HG02571 (cell line): ENCODE data around the gene ZBTB33.
A peak's percentile ranks its signal among the peaks of the same experiment; 100 is the strongest.

Experiments
- ATAC-seq: cut with Tn5 transposase; IDR thresholded peaks from one replicate; pipeline ENCODE4 v1.9.1; 2021; ENCODE audit warnings: mild to moderate bottlenecking, moderate library complexity; ENCODE audit not compliant: unreplicated experiment

Gene ZBTB33

DNA sequence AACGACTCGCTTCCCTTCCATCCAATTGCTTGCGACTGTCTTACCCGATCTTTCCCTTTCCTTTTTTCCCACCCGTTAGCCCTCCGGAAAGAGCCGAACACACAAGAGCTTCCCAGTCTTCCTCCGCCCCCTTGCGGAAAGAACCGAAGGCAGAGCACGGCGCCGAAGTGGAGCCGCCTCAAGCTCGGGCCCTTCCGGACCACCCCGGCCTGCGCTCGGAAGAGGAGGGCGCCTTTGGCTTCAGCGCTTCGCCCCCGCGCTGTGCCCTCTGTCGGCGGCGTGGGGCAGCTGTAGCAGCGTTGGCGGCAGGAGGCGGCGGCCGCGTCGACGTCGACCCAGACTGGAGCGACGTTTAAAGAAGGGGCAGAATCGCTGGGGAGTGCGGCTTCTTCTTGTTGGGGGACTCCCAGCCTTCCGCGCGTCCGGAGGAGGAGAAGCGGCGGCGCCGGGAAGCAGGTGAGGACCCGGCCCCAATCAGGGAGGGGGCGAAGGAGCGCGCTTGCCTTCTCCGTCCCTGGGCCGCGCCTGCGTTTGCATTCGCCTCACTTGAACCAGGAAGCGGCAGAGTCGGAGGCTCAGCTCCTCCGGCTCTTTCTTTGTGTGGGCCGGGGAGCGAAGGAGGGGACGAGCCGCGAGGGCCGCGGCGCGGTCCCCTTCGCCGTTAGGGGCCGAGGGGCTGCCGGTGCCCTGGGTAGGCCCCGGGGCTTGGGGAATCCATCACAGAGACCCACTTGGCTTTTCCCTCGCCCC is at the start of gene ZBTB33:
Gene ZBTB33 (plus strand): TSS at position 291 of the 750 bp plus-strand sequence. CDS start 2,604 bp downstream, outside the sequence.
- peak; percentile 95 for ATAC-seq

GRCh38 chrX:120200851-120201250 is 49.8 kb upstream of the ZBTB33 start:
- no peak for ATAC-seq

DNA sequence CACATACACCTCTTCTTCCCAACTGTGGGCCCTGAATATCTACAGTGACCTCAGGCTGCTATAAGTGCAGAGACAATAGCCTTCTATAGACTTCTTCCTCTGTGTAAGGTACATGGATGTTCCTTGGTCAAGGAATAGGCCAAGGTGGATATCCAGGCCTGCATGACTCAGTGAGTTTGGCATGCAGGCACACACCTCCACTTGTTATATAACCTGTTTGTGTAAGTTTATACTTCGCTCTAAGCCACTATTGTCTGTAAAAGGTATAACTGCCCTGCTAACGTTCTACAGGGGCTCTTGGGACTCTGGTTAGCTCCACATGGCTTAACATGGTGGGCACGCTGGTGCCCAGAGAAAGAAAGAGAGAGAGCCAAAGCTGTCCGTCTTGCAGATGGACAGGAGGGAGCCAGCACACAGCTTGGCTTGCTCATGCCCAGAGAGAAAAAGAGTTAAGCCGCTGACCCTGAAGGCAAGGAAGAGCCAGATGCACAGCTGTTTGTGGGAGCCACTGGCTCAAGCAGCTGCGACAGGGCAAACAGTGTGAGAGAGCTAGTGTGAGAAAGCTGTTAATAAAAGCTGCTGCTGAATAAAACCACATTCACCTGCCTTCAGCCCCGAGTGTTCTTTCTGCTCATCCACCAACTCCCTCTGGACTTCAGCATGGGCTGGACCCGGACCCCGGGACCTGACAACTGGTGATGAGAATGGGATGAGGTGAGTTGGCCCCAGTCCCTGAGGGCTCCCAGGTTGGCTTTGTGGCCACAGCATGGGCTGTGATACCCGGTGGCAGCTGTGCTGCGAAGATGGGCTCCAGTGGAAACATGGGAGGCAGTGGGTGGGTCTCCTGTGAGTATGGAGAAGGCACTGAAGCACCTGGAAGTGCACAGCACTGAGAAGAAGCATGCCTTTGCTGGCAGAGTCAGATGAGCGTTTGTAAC is 44.5 kb upstream of the ZBTB33 start:
- no peak for ATAC-seq

DNA sequence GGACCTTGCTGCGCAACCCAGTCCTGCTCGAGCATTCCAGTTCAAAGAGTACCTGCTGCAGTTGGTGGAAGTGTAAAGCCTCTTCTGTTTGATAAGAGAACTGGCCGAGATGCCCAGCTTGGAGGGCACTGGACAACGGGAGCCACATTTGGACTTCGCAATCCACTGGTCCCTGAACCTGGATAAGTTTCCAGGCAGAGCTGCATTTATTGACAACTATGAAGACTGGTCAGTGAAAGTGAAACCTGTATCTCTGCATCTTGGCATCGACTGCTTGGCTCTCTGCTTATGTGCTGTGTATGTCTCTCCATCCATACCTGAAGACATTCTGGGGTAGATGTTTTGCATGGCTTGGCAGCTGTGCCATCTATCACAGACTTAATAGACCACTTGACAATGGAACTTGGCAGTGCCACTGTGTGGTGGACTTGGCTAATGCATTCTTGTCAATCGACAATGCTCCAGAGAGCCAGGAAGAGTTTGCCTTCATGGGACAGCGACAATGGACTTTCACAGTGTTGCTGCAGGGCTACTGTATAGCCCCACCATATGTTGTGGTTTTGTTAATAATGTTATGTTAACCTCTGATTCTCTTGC is 43.5 kb upstream of the ZBTB33 start:
- no peak for ATAC-seq

GRCh38 chrX:120213438-120214265 is 37.0 kb upstream of the ZBTB33 start:
- peak; percentile 78 for ATAC-seq

DNA sequence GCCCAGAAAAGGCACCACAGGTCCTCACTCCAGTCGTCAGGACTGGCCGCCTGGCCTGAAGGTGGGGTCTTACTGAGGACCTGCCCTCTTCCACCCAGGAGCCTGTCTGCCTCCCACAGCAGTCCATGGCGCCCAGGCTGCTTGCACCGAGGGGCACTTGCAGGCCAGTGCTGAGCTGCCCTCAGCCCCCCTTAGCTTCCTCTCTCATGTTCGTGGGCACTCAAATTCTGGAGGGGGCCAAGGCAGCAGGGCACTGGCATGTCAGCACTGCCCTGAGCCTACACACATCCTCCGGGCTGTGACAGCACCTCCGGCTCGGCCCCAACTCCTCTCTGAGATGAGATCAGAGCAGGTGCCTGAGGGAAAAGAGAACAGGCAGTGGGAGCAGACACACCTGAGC is 27.2 kb upstream of the ZBTB33 start:
- no peak for ATAC-seq

- ATAC-seq = no peak
These were observed 26.2 kb upstream of the ZBTB33 start for GRCh38 chrX:120224388-120224787.

- no peak for ATAC-seq
These were observed 22.3 kb upstream of the ZBTB33 start for GRCh38 chrX:120228187-120228908.

- ATAC-seq = no peak
These were observed 15.3 kb upstream of the ZBTB33 start for GRCh38 chrX:120235284-120235683.

DNA sequence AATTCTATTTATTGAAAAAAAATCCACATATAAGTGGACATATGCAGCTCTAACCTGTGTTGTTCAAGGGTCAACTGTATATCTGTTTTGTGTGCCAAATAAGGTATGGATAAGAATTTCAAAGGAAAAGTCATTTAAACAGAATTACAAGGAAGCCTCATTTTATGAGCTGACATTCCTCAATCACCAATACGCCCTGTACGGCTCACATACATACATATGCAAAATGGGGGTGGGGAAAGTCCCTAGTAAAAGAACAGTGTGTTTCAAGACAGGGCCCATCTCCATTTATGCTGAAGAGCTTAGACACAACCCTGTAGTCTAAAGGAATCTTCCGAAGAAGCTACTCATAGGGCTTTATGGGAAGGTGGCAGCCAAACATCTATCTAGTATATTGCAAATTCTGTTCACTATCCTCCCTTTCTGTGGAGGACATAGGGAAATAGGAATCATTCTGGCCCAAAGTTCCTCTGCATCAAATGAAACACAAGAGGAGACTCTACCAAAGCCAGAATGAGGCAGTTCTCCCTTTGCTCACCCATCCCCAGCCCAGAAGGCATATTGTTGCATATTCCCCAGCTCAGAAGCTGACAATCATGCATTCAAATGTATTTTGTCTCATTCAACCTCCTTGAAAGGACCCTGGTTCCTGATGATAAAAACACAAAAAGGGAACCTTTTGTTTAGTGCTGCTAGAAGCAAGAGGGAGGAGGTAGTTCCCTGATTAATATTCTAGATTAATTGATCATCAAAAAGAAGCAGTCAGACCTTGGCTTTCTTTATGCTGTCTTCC is 13.7 kb upstream of the ZBTB33 start:
- no peak for ATAC-seq

DNA sequence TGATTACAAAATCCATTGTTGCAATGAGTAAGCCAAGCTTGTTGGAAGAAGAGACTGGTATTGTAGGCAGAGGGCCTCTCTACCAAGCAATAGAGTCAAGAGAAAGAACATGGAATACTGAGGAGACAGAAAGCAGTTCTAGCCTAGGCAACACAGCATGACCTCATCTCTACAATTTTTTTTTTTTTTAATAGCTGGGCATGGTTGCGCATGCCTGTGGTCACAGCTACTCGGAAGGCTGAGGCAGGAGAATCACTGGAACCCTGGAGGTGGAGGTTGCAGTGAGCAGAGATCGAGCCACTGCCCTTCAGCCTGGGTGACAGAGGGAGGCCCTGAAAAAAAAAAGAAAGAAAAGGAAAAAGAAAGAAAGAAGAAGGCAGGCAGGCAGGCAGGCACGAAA is 11.7 kb upstream of the ZBTB33 start:
- no peak for ATAC-seq

- no peak for ATAC-seq
These were observed 7.8 kb upstream of the ZBTB33 start for GRCh38 chrX:120242813-120243212.

DNA sequence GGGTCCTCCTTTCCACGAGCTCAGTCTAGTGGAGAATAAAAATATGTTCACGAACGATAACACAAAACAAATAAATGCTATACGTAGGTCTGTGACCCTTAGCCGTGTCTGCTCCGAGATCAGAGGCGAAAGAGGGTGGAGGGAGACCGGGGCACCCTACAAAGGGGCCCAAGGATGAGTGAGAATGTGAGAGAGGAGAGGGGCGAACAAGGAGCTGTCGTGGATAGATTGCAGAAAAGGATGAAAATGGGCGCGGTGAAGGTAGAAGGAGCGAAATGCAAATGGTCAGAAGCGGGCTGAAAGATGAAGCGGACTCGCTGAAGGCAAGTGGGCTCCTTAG is 6.2 kb upstream of the ZBTB33 start:
- ATAC-seq = peak; percentile 15

DNA sequence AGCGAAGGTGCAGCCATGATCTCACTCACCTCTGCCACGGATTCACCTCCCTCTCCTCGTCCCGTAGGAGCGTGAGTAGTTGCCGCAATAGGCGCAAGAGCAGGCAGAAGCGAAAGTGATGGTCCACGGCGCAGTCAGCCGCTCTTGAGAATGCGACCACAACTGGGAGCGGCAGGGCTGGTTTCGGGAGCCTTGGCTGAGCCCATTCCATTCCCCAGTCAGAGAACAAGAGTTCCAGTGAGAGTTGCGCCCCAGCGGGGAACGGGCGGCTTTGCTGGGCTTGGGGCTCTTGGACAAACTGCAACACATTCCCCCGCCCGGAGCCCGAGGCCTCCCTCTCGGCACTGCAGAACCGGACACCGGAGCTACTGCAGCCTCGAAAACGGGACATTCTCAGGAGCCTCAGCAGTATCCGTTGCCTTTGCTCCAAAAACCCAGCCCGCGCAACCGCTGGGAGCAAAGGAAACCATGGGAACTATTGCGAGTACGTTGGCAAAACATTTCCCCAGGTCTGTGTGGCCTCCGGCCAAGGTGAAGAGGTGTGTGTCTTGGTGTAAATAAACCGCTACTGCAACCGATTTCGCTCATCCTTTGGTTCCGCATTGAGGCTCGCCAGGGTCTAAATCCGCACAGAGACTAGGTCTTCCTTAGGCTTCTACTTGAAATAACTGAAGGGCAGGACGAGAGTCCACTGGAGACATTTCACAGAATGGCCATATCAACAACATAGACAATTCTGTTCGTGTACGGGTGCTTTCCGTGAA is 5.7 kb upstream of the ZBTB33 start:
- peak; percentile 68 for ATAC-seq

DNA sequence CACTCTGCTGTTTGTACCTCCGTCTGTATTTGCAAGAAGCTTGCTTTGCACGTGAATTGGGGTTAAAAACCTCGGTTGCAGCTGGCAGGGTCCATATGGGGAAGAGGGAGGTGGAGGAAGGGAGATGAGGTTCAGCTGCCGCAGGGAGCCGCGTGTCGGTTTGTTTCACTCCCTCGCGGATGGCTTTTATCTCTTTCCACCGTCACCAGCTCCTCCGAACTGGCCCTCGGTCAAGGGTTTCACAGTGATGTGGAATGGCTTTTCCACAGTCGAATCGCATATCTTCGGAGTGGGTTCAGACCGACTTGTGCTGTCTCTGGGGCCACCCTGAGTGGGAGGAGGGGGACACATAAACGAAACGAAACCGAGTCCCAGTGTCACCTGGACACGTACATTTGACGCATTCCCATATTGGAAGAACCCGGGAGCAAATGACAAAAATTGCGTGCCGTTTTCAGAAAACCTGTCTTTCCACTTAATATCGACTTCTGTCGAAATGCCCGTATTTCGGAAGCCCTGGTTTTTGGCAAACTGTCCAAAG is 929 bp downstream of the ZBTB33 start:
- no peak for ATAC-seq

- ATAC-seq = no peak
These were observed 3.2 kb downstream of the ZBTB33 start for GRCh38 chrX:120253784-120254183.

DNA sequence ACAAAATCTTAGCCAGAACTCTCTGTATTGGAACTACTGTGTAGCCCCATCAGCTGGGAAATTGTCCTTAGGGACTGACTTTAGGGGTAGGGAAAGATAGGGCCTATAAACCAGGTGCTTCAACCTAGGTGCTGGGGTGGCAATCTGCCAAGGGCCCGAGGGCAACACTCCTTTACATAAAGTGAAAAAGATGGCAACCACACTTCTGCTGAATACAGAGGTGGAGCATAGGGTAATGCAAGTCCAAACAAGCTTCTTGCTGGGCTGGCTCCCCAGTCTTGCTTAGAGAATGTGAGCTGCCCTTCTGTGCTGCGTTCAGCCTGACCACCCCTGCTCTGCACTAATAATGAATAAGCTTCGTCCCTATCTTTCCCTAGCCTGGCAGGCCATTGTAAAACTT is 9.8 kb downstream of the ZBTB33 start:
- no peak for ATAC-seq
